ENCODE measurements around the gene STK40.
A peak's percentile ranks its signal among the peaks of the same experiment; 100 is the strongest.

Gene STK40

GRCh38 chr1:36341626-36342320, 44.0 kb downstream of the STK40 start:
- no peak for FAIRE-seq

DNA sequence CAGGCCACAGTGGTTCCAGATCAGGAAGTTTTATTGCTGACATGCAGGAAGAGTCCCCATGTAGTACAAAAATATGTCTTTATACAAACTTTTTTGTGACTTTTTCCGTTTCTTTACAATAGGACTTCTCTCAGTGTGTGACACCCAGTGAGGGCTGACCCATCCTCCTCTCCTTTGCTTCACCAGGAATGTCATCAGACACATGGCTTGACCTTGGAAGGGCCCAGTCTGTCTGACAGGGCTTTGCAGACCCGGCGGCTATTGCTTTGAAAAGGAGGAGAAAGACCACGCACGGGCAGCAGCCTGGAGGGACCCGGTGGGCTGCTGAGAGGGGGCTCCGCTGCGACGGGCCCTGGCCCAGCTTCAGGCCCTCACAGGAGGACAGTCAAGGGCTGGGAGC, 46.1 kb downstream of the STK40 start:
- FAIRE-seq: no peak

DNA sequence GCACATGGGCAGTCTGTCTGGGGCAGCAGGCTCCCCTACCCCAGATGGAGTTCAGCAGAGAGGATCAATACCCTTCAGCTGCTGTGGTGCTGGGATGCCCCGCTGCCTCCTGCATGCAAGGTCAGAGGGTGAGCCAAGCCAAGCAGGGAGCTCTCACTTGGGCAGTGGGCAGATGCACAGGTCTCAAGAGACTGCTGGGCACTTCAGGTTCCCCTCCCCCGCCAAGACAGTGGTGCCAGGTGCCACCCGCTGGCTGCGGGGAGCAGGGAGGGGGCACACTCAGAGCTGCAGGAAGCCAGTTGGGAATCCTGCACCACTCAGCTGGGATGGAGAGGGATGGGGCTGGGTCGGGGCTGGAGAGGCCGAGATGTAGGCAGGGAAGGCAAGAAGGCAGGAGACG, 46.5 kb downstream of the STK40 start:
- FAIRE-seq: no peak

GRCh38 chr1:36337830-36338229, 47.9 kb downstream of the STK40 start:
- no peak for FAIRE-seq

DNA sequence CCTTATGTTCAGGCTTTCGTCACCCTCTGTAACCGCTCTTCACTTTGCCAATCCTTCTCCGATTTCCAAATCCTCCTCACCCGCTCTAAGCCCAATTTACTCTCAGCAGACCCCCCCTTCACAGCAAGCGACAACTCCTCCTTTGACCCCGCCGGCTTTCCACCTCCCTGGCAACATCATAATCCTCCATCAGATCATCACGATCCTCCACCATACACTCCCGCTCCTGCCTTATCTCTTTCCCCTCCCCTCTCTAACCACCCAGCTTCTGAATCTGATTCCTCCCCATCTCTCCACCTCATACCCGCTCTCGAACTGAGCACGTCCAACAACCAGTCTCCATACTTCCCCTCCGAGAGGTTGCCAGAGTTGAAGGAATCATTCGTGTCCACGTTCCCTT, 54.8 kb downstream of the STK40 start:
- FAIRE-seq: no peak

GRCh38 chr1:36329817-36330216, 55.9 kb downstream of the STK40 start:
- no peak for FAIRE-seq

- FAIRE-seq: no peak
These were observed 57.0 kb downstream of the STK40 start for GRCh38 chr1:36328713-36329112.

DNA sequence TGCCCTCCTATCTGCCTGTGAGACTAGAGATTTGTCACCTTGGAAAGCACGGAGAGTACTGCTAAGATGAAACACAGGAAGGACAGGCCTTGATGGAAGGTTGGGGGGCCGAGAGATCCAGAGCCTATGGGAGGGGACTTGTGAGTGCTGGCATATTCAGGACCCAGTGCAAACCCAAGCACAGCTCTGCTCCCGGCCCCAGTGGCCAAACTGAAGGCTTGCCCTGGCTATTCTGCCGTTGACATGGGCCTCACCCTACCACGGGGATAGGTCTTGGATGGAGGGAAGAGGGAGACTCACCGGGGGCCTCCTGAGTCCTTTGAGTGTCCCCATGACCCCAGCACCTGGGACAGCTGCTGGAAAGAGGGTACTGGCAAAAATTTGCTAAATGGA, 57.6 kb downstream of the STK40 start:
- no peak for FAIRE-seq

DNA sequence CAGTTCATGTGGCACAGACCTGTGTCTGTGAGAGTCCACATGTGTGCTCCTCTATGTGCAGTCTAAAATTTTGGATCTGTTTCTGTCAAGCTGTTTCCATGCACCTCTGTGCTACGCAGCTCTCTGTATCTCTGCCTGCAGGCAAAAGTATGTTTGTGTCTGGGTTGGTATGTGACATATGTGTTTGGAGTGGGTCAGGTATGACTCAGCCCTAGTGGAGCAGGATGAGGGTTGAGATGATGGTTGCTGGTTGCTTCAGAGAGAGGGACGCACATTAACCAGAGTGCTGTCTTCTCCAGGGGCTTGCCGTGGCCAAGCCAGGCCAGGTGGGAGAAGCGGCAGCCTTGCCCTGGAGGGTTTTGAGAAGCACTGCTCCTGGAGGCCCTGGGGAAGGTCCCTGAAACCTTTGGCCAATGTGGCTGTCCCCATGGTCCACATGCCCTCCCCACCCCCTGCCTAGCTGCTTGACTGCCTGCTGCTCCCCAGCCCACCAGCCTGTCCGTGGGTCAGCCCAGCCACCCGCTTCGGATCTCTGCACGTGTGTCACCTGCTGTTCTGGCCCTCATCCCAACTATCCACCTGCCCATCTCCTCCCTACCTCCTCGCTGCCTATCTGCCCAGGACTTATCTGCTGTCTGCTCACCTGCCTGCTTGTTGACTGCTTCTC, 58.2 kb downstream of the STK40 start:
- FAIRE-seq: no peak

GRCh38 chr1:36326499-36326898, 59.2 kb downstream of the STK40 start:
- FAIRE-seq: no peak

- no peak for FAIRE-seq
These were observed 61.4 kb downstream of the STK40 start for GRCh38 chr1:36324353-36324703.

GRCh38 chr1:36323636-36324352, 61.9 kb downstream of the STK40 start, which contains the start of gene EVA1B:
TSS of gene EVA1B (minus strand) at chr1:36323645. CDS start at chr1:36323037, 608 bp downstream.
- FAIRE-seq: no peak

- FAIRE-seq: no peak
These were observed 62.7 kb downstream of the STK40 start for GRCh38 chr1:36322786-36323635.

DNA sequence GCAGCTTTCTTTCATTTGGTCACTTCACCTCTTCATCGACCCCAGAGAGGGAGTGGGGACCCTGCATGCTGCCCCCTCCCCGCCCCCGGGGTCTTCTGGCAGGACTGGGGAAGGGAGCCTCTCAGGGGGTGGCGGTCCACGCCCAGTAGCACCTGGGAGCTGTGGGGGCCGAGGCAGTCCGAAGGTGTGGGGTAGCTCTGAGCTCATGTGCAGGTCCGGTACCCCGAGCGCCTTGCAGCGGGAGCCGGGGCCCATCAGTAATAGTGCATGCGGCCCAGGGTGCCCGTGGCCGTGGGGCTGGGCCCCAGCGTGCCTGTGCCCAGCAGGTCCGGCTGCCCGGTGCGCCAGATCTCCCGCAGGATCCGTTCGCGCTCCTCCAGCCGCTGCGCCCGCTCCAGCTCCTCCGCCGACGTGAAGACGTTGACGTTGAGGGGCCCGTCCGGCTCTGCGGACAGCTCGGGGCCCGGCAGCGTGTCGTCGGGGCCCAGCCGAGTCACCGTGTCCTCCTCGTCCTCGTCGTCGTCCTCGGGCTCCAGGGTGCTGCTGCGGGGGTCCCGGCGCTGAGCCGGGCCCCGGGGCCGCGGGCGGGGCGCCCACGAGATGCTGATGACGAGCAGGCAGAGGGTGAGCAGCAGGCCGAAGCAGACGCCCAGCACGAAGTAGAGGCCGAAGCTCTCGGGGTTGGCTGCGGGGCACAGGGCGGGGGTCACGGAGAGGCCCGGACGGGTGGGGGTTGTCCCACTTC, 63.5 kb downstream of the STK40 start:
- no peak for FAIRE-seq

DNA sequence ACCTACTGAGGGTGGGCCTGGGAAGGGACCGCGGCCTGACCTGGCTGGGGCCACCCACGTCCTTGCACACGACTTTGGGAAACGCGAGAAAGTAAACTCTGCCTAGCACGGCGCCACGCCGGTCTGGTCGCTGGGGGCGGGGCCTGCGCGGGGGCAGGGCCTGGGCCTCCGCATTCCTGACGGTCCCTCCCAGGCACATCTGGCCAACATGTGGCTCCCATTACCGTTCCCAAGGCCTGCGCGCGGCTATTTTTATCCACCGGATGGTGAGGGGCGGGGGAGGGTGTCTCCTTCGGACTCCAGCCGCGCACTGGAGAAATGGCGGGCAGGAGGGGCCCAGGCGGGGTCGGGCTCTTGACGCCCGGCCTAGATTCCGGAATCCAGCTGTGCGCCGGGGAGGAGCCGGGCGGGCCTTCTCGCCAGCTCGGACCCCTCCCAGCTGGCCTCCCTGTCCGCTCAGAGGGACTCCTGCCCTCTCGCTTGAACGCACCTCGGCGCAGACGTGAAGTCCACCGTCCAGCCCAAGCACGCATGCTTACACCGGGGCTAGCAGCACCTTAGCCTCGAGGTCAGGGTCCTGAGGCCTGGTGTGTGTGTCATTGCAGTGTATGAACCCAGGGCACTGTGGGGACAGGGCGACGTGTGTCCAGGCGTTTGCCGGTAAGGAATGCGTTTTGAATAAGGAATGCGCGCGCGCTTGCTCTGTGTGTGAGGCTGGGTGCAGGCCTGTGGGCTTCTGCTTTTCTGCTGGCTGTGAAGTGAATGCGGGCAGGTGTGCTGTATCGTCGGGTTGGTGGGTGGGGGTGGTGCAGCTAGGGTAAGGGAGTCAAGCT, 64.4 kb downstream of the STK40 start:
- peak; percentile 94 for FAIRE-seq

DNA sequence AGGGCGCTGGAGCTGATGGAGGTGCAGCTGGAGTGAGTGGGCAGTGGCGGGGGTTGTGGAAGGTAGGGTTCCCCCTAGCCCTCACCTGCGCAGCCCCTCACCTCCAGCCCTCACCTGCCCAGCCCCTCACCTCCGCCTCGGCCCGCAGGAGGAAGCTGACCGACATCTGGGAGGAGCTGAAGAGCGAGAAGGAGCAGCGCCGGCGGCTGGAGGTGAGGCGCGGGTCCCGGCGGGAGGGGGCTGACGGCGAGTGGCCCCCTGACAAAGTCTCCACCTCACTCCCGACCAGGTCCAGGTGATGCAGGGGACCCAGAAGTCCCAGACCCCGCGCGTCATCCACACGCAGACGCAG, 65.0 kb downstream of the STK40 start:
- FAIRE-seq: no peak

DNA sequence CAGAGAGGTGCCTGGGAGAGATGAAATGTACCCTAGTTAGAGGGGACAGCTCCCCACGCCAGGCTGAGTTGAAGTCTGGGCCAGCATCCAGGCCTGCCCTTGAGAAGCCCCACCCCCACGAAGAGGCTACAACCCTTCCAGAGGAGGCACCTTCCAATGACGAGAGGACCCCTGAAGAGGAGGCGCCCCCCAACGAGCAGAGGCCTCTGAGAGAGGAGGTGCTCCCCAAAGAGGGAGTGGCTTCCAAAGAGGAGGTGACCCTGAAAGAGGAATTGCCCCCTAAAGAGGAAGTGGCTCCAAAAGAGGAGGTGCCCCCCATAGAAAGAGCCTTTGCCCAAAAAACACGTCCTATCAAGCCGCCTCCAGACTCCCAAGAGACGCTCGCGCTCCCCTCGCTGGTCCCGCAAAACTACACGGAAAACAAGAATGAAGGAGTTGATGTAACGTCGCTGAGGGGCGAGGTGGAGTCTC, 65.4 kb downstream of the STK40 start:
- FAIRE-seq: no peak

DNA sequence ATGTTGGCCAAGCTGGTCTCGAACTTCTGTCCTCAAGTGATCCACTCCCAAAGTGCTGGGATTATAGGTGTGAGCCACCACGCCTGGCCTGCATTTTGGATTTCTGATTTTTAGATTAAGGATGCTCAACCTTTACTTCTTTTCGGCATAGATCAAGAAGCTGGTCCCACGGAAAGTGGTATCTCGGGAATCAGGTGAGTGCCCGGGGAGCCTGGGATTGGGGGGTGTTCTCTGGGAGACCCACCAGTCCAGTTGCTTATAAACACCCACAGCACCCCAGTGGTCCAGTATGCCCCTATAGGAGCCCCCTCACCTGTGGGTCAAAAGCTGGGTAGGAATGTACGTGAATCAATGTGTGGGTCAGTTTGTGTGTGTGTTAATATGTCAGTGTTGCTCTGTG, 76.3 kb downstream of the STK40 start:
- no peak for FAIRE-seq

DNA sequence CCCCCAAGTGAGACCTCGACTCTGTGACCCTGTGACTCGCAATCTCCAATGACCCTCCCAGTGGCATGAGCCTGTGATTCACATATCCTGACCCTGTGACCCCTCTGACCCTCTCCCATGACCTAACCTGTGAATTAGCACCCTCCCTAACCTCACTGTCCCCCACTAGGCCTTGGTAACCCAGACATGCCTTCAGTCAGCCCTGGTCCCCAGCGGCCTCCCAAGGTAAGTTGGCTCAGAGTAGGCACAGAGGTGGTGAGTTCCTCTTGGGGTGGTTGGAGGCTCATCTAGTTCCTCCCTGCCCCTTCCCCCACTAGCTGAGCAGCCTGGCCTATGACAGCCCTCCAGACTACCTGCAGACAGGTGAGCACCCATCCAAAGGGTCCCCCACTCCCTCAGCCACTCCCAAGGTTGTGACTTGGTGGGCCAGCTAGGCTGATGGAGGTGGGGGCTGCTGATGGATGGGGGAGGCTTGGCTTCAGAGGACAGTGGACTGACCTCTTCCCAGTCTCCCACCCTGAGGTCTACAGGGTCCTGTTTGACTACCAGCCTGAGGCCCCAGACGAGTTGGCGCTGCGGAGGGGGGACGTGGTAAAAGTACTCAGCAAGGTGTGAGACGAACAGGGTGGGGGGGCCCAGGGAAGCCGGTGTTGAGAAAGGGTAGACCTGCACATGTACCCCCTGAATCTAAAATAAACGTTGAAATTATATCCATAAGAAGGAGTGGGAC, 78.0 kb downstream of the STK40 start:
- no peak for FAIRE-seq

DNA sequence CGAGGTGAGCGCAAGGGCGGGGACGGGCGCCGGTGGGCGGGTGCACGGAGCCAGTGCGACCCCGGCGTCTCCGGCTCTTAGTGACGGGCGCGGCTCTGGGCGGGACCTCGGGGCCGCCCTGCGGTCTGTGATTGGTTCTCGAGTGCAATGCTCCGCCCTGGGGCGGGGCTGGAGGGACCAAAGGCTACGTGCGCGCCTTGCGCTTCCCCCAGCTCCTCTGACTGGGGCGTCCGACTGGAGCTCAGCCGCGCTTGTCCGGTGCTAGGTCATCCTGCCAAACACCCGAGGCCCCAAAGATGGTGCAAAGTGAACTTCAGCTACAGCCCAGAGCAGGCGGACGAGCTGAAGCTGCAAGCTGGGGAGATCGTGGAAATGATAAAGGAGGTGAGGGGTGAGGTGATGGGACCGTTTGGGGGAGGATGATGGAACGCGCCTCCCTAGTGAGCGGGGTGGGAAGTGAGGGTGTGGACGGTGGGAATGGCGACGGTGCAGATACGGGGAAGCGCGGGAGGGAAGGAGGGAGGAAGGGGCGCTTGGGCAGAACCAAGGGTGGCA, 78.7 kb downstream of the STK40 start:
- FAIRE-seq: no peak

All from endometrium (tissue), 2 donors.